Activated CD4-positive, alpha-beta T cell treated with anti-CD3 and anti-CD28 coated beads for 36 hours (primary cell): ENCODE results near the gene FTL. TPM values are rescaled to one million over a fixed set of nuclear protein-coding genes. Genes with fewer than 3 reads are reported as not detected.

Experiments used
- ATAC-seq: fragments of 200-7000 bp; cut with Tn5 transposase; one replicate; pipeline ENCODE4 v1.10.0; 2021; ENCODE audit warnings: mild to moderate bottlenecking, moderate library complexity
- CTCF ChIA-PET: fragments of 350-600 bp; sonication (Branson Sonifier 250); formaldehyde crosslinking; loops from one replicate; lab custom pipeline; 2021; ENCODE audit warnings: antibody characterized with exemption; lab: Charles Lee
- POLR2A ChIA-PET: fragments of 350-600 bp; sonication (Branson Sonifier 250); formaldehyde crosslinking; loops from one replicate; lab custom pipeline; 2021; ENCODE audit warnings: antibody characterized with exemption, inconsistent platforms; lab: Charles Lee
- DNase-seq: peaks from one replicate; pipeline ENCODE4 v3.0.0-alpha.2; 2020
- H3K27ac Mint-ChIP-seq: one replicate; pipeline ENCODE4 v1.8.0; 2021; ENCODE audit warnings: mixed read lengths
- H3K27me3 Mint-ChIP-seq: one replicate; pipeline ENCODE4 v1.8.0; 2021; ENCODE audit warnings: mixed read lengths
- H3K36me3 Mint-ChIP-seq: one replicate; pipeline ENCODE4 v1.8.0; 2021; ENCODE audit warnings: low read depth, mixed read lengths
- H3K4me1 Mint-ChIP-seq: one replicate; pipeline ENCODE4 v1.8.0; 2021; ENCODE audit warnings: mixed read lengths
- H3K4me3 Mint-ChIP-seq: one replicate; pipeline ENCODE4 v1.8.0; 2021; ENCODE audit warnings: mild to moderate bottlenecking, moderate library complexity, mixed read lengths
- H3K9me3 Mint-ChIP-seq: one replicate; pipeline ENCODE4 v1.8.0; 2021; ENCODE audit warnings: low read depth, mixed read lengths
- intact Hi-C, 2 experiments: fragments of 100-400 bp; cut with DNase I in 1 of 2; cut with micrococcal nuclease in 1 of 2; formaldehyde crosslinking; loops; one replicate each; pipeline versions ENCODE4 v1.14.2 to v1.15.1; 2022 to 2024; cut with DNase I, micrococcal nuclease
- total RNA-seq, 2 experiments: library from RNA; stranded (reverse); gene quantifications; one replicate each; pipeline ENCODE4 v1.2.3, GENCODE V29; 2021

The FTL gene
- total RNA-seq, 2 experiments from 2014 or later: 809 to 1,111 TPM

DNA sequence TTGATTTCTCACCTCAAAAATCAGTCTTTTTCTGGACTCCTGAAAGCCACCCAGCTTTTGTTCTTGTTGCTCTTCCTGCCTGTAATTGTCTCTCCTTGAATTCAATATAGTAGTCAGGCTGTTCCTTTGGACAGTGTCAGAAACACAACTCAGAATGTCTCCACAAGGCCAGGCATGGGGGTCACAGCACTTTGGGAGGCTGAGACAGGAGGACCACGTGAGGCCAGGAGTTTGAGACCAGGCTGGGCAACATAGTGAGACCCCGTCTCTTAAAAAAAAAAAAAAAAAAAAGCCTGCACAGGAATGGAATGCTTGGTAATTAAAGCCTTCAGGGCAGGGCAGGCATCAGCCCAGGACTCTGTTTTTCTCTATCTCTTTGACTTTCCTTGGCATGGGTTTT is 19.3 kb upstream of the FTL start:
- ATAC-seq: no peak
- H3K4me1 Mint-ChIP-seq: no peaks in the 10 kb centered on the region
- H3K9me3 Mint-ChIP-seq: peaks cover 5% of the 10 kb centered on the region
- intact Hi-C loops: no loop called here
- H3K36me3 Mint-ChIP-seq: peaks cover 3% of the 10 kb centered on the region
- no peak overlapping the region for H3K4me3 Mint-ChIP-seq
- H3K27me3 Mint-ChIP-seq: no peaks in the 10 kb centered on the region
- ChIA-PET POLR2A (interaction anchor here (1.1 kb wide), 1 partner anchor 70 kb away, joined by 3 read pairs; no protein-coding TSS in a partner anchor), CTCF (interaction anchor here (0.7 to 0.8 kb wide), 2 partner anchors 25 to 26 kb away, joined by 3 to 5 read pairs; no protein-coding TSS in a partner anchor)
- H3K27ac Mint-ChIP-seq: no peak overlapping the region
- DNase-seq: no peak

DNA sequence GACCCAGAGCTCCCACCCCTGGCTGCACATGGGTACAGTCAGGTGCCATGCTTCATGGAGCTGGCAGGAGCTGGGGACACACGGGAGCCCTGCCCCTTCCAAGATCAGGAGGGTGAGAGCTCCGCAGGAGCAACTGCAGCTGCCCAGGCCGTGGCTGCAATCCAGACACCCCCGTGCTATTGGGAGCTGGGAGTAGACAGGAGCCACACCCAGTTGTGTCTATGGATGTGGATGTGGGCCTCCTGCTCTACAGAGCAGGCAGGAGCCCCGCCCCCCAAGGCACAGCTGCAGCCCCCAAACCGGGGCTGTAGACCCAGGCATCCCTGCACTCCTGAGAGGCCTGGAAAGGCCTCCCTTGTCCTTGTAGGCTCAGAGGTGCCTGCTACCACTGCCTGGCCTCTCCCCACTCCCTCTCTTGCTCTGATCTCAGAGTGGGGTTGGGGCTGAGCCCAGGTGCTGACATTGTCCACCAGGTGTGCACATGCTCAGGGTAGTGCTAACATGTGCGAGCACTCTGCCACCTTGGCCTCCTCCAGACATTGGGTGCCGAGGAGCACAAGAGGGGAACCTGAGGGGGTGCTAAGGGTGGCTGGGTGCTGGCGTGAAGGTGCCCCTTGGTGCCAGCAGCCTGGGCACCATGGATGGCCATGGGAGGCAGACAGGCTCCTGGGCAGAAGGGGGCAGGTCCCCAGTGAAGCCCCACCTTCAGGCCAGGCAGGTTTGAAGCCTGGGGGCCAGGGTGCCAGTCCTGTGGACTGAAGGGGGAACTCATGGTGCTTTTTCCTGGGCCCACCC is 18.4 kb upstream of the FTL start:
- ATAC-seq (no peak), DNase-seq (no peak)
- Mint-ChIP-seq H3K27me3 (no peaks in the 10 kb centered on the region), H3K36me3 (no peaks in the 10 kb centered on the region), H3K27ac (no peak overlapping the region), H3K4me3 (no peak overlapping the region), H3K4me1 (no peaks in the 10 kb centered on the region), H3K9me3 (peaks cover 2% of the 10 kb centered on the region)
- intact Hi-C loops: no loop called here
- ChIA-PET CTCF (interaction anchor here (0.7 kb wide), 2 partner anchors 25 kb away, joined by 4 to 5 read pairs; no protein-coding TSS in a partner anchor), POLR2A (interaction anchor here (1.1 kb wide), 1 partner anchor 71 kb away, joined by 3 read pairs; no protein-coding TSS in a partner anchor)

DNA sequence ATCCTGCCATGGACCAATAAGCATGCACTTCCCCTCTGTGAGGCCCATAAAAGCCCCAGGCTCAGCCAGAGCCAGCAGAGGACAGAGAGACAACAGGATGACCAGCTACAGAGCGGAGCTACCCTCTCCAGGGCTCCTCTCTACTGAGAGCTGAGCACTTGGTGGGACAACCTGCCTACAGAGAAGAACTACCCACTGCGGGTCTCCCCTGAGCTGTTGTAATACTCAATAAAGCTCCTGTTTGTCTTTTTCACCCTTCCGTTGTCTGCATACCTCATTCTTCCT is 17.9 kb upstream of the FTL start:
- Mint-ChIP-seq H3K9me3 (peaks cover 2% of the 10 kb centered on the region), H3K4me1 (no peaks in the 10 kb centered on the region), H3K27me3 (no peaks in the 10 kb centered on the region), H3K36me3 (no peaks in the 10 kb centered on the region), H3K27ac (no peak overlapping the region), H3K4me3 (no peak overlapping the region)
- ChIA-PET POLR2A (no interaction called here), CTCF (interaction anchor here (0.7 kb wide), 1 partner anchor 26 kb away, joined by 4 read pairs; no protein-coding TSS in a partner anchor)
- ATAC-seq (no peak), DNase-seq (no peak)
- intact Hi-C loops: no loop called here

DNA sequence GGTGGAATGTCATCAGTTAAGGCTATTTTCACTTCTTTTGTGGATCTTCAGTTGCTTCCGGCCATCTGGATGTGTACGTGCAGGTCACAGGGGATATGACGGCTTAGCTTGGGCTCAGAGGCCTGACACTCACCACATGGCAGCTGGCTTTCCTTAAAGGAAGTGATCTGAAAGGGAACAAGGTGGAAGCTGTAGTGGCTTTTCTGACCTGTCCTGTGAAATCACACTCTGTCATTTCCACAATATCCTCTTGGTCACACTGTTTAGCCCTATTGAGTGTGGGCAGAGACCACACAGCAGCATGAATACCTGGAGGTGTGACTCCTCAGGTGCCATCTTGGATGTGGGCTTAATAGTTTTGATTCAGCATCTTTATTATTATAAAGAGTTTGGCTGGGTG is 14.9 kb upstream of the FTL start:
- intact Hi-C loops: no loop called here
- Mint-ChIP-seq H3K27ac (no peak overlapping the region), H3K9me3 (peaks cover 2% of the 10 kb centered on the region), H3K4me1 (peaks cover 4% of the 10 kb centered on the region), H3K27me3 (no peaks in the 10 kb centered on the region), H3K4me3 (no peak overlapping the region), H3K36me3 (no peaks in the 10 kb centered on the region)
- ChIA-PET POLR2A (no interaction called here), CTCF (interaction anchor here (0.7 kb wide), 1 partner anchor 444 kb away, joined by 3 read pairs; no protein-coding TSS in a partner anchor)
- ATAC-seq (no peak), DNase-seq (no peak)

DNA sequence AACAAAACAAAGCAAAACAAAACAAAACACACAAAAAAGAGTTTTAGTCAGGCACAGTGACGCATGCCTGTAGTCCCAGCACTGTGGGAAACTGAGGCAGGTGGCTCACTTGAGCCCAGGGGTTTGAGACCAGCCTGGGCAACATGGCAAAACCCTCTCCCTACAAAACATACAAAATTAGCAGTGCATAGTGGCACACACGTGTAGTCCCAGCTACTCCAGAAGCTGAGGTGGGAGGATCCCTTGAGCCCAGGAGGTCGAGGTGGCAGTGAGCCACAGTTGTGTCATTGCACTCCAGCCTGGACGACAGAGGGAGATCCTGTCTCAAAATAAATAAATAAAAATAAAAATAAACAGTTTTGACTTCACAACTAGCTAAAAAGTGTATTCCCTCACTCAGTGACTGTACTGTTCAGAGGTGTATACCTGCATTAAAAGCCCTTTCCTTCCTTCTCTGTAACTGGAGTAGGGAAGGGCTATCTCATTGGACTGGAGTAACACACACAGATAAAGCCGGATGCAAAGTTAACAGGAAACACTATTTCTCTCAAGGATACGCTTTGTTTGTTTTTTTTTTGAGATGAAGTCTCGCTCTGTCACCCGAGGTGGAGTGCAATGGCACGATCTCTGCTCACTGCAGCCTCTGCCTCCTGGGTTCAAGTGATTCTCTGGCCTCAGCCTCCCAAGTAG is 14.1 kb upstream of the FTL start:
- ATAC-seq: no peak
- POLR2A ChIA-PET: no interaction called here
- intact Hi-C loops: no loop called here
- H3K4me3 Mint-ChIP-seq: no peak overlapping the region
- DNase-seq: no peak
- peaks cover 10% of the 10 kb centered on the region for H3K4me1 Mint-ChIP-seq
- CTCF ChIA-PET: interaction anchor here (1.0 kb wide), 1 partner anchor 20 kb away, joined by 5 read pairs; no protein-coding TSS in a partner anchor
- no peaks in the 10 kb centered on the region for H3K27me3 Mint-ChIP-seq
- peaks cover 7% of the 10 kb centered on the region for H3K36me3 Mint-ChIP-seq
- H3K9me3 Mint-ChIP-seq: peaks cover 2% of the 10 kb centered on the region
- H3K27ac Mint-ChIP-seq: no peak overlapping the region

- Mint-ChIP-seq H3K27me3 (no peaks in the 10 kb centered on the region), H3K27ac (no peak overlapping the region), H3K4me3 (no peak overlapping the region), H3K36me3 (peaks cover 24% of the 10 kb centered on the region), H3K9me3 (no peaks in the 10 kb centered on the region), H3K4me1 (peaks cover 21% of the 10 kb centered on the region)
- DNase-seq (no peak), ATAC-seq (no peak)
- CTCF ChIA-PET: interaction anchor here (0.7 to 2.3 kb wide), 5 partner anchors 9 to 111 kb away, joined by 3 to 6 read pairs (median 3); partner anchors contain the start of gene DHDH
- POLR2A ChIA-PET: no interaction called here
- intact Hi-C loops: no loop called here
These were observed 12.0 kb upstream of the FTL start for GRCh38 chr19:48953141-48953540.

DNA sequence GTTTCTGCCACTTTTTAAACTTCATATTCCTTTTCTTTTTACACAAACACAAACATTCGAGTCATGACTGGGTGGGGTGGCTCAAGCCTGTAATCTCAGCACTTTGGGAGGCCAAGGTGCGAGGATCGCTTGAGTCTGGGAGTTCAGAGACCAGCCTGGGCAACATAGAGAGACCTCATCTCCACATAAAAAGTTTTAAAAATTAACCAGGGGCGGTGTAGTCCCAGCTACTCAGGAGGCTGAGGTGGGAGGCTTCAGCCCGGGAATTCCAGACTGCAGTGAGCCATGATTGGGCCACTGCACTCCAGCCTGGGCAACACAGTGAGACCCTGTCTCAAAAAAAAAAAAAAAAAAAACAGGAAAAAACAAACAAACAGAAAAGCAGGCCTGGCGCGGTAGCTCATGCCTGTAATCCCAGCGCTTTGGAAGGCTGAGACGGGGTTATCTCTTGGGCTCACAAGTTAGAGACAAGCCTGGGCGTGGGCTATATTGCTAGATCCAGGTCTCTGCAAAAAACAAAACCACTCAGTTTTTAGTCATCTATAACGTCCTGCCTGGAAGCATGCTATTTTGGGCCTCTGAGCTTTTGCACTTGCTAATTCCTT is 11.0 kb upstream of the FTL start:
- peaks cover 24% of the 10 kb centered on the region for H3K4me1 Mint-ChIP-seq
- intact Hi-C loops: loop anchor here in 1 of 2 experiments (1.0 kb wide), 7 partner anchors 11 to 159 kb away; partner anchors contain the start of genes DHDH, FTL, GYS1 and NUCB1

DNA sequence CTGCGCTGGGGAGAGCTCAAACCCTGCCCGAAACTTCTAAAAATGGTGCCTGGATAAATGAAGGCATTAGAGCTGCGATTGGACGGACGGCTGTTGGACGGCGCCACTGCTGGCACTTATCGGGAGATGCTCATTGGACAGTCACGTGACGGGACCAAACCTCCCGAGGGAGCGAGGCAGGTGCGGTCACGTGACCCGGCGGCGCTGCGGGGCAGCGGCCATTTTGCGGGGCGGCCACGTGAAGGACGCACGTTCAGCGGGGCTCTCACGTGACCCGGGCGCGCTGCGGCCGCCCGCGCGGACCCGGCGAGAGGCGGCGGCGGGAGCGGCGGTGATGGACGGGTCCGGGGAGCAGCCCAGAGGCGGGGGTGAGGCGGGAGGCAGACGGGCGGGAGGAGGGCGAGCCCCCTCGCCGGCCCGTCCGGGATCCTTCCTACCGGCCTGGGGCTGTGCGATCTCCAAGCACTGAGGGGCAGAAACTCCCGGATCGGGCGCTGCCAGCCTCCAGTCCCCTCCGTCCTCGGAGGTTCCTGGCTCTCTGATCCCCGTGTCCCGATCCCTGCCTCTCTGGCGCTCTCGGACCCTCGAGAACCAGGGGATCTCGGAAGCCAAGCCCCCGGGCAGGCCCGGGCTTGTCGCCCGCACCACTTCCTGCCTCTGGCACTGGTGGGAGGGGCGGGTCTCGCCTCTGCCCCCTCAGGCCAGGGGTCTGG is 10.4 kb upstream of the FTL start, which contains the start of gene BAX:
TSS of gene BAX (plus strand) at position 281 of the 713 bp plus-strand sequence. CDS start at position 335, 54 bp downstream.
- ChIA-PET POLR2A (interaction anchor here (0.8 to 1.9 kb wide), 4 partner anchors 9 to 55 kb away, joined by 3 to 12 read pairs (median 6); partner anchors contain the start of gene NUCB1), CTCF (interaction anchor here (0.5 to 1.7 kb wide), 5 partner anchors 10 to 1357 kb away, joined by 3 to 6 read pairs (median 4); partner anchors contain the start of gene RUVBL2)
- Mint-ChIP-seq H3K36me3 (peaks cover 32% of the 10 kb centered on the region), H3K9me3 (no peaks in the 10 kb centered on the region), H3K4me1 (peaks cover 26% of the 10 kb centered on the region), H3K27me3 (no peaks in the 10 kb centered on the region), H3K27ac (peak within 1 kb of the TSS; percentile 87), H3K4me3 (peak within 1 kb of the TSS; percentile 74)
- ATAC-seq (peak; percentile 89), DNase-seq (peak; percentile 98)
- intact Hi-C loops: loop anchor here in 1 of 2 experiments (1.0 kb wide), 7 partner anchors 11 to 159 kb away; partner anchors contain the start of genes DHDH, FTL, GYS1 and NUCB1

More for the DNA sequence above, 11.0 kb upstream of the FTL start:
- CTCF ChIA-PET: interaction anchor here (0.5 to 2.3 kb wide), 6 partner anchors 10 to 1357 kb away, joined by 3 to 6 read pairs (median 4); partner anchors contain the start of gene RUVBL2
- H3K9me3 Mint-ChIP-seq: no peaks in the 10 kb centered on the region
- ATAC-seq (no peak), DNase-seq (no peak)
- H3K4me3 Mint-ChIP-seq: peak overlapping the region; percentile 74
- H3K27ac Mint-ChIP-seq: peak overlapping the region; percentile 87
- no peaks in the 10 kb centered on the region for H3K27me3 Mint-ChIP-seq
- POLR2A ChIA-PET: interaction anchor here (0.8 to 1.9 kb wide), 4 partner anchors 10 to 54 kb away, joined by 3 to 12 read pairs (median 6); partner anchors contain the start of gene NUCB1
- peaks cover 31% of the 10 kb centered on the region for H3K36me3 Mint-ChIP-seq

GRCh38 chr19:48955308-48955958 is 9.7 kb upstream of the FTL start:
- Mint-ChIP-seq H3K36me3 (peaks cover 32% of the 10 kb centered on the region), H3K4me1 (peaks cover 28% of the 10 kb centered on the region), H3K4me3 (peak overlapping the region; percentile 74), H3K9me3 (no peaks in the 10 kb centered on the region), H3K27me3 (no peaks in the 10 kb centered on the region), H3K27ac (peak overlapping the region; percentile 73)
- CTCF ChIA-PET: interaction anchor here (1.5 to 1.7 kb wide), 2 partner anchors 9 to 38 kb away, joined by 3 to 4 read pairs; partner anchors contain the start of gene RUVBL2
- POLR2A ChIA-PET: interaction anchor here (1.9 kb wide), 2 partner anchors 9 to 23 kb away, joined by 7 to 12 read pairs; no protein-coding TSS in a partner anchor
- DNase-seq: no peak
- ATAC-seq: no peak
- intact Hi-C loops: no loop called here

DNA sequence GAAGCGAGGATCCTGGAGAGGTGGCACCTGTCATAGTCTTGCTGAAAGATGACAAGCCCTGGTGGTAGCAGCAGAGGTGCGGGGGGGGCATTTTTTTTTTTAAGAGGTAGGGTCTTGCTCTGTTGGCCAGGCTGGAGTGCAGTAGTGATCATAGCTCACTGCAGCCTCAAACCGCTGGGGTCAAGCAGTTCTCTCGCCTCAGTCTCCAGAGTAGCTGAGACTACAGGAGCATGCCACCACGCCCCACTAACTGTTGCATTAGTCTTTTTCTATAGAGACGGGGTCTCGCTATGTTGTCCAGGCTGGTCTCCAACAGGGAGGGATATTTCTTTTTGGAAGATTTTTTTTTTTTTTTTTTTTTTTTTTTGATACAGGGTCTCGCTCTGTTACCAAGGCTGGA is 7.1 kb upstream of the FTL start:
- no peaks in the 10 kb centered on the region for H3K27me3 Mint-ChIP-seq
- H3K4me1 Mint-ChIP-seq: peaks cover 47% of the 10 kb centered on the region
- POLR2A ChIA-PET: interaction anchor here (0.6 kb wide), 2 partner anchors 41 to 57 kb away, joined by 3 to 6 read pairs; no protein-coding TSS in a partner anchor
- H3K4me3 Mint-ChIP-seq: no peak overlapping the region
- ATAC-seq (no peak), DNase-seq (no peak)
- H3K9me3 Mint-ChIP-seq: no peaks in the 10 kb centered on the region
- no peak overlapping the region for H3K27ac Mint-ChIP-seq
- H3K36me3 Mint-ChIP-seq: peaks cover 43% of the 10 kb centered on the region
- CTCF ChIA-PET: no interaction called here
- intact Hi-C loops: no loop called here
